CD1c-positive myeloid dendritic cell (primary cell): ENCODE measurements around the gene SYNGR2.
"Not testable (repeated sequence)": the region's sequence is repeated elsewhere in the genome, so short reads cannot be mapped to it uniquely, and the experiment has no call there.

Experiments used
- DNase-seq: peaks from one replicate; pipeline ENCODE4 v3.0.0-alpha.2; 2016; ENCODE audit errors: extremely low spot score

The SYNGR2 gene

GRCh38 chr17:78130090-78130436 is 38.3 kb upstream of the SYNGR2 start:
- DNase-seq, result no peak

DNA sequence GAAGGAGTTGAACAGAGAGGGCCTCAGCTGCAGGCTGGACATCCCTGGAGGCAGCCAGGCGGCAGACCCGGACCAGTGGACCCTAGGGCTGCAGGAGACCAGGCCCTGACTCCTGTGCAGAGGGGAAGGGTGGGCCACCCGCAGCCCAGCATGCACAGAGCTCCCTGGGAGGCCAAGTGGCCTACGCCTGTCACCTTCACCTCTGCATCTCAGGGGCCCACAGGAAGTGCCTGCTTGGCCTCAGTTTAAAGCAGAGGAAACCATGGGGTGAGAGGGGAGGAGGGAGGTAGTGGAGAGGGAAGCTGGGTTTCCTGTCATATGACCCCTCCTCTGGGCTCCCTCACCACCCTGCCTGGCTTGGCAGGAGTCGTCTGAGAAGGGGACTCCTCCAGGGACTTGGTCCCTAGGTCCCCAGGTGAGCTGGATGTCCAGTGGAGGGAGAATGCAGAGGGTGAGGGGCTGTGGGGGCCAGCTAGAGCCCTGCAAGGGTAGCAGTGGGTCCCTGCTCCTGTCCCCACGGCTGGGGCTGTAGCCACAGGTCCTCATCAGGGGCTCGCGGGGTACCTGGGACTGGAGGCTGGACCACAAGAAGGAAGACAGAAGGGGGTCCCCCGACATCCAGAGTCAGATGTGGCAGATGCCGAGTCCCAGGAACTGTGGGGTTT is 37.8 kb upstream of the SYNGR2 start, which contains the start of gene TMC8:
Gene TMC8 (plus strand): TSS at position 335 of the 665 bp plus-strand sequence. CDS start 818 bp downstream, outside the sequence.
- DNase-seq, result peak; percentile 53

- DNase-seq, result peak; percentile 66
These were observed 37.0 kb upstream of the SYNGR2 start for GRCh38 chr17:78131172-78132083.

DNA sequence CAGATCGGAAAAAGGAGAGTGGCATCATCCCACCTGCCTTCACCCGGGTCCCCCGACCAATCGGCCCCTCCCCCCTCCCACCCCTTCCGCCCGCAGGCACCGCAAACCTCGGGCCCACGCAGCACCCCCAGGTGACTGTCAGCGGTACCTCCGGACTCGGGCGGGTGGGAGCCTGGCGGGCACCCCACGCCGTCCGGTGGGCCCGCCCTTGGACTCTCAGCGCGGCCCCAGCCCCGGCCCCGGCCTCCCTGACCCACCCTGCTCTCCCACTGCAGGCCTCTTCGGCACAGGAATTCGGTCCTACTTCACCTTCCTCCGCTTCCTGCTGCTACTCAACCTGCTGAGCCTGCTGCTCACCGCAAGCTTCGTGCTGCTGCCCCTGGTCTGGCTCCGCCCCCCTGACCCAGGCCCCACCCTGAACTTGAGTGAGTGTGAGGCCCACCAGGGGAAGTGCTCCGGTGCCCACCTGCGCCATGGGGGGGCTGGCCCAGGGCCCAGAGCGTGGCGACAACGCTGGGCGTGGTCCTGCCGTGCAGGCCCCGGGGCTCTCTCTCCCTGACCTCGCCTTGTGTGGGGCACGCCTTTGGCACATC is 36.2 kb upstream of the SYNGR2 start:
- DNase-seq, result peak; percentile 41

- no peak for DNase-seq
These were observed 35.6 kb upstream of the SYNGR2 start for GRCh38 chr17:78132767-78133178.

- no peak for DNase-seq
These were observed 35.0 kb upstream of the SYNGR2 start for GRCh38 chr17:78133179-78133951.

DNA sequence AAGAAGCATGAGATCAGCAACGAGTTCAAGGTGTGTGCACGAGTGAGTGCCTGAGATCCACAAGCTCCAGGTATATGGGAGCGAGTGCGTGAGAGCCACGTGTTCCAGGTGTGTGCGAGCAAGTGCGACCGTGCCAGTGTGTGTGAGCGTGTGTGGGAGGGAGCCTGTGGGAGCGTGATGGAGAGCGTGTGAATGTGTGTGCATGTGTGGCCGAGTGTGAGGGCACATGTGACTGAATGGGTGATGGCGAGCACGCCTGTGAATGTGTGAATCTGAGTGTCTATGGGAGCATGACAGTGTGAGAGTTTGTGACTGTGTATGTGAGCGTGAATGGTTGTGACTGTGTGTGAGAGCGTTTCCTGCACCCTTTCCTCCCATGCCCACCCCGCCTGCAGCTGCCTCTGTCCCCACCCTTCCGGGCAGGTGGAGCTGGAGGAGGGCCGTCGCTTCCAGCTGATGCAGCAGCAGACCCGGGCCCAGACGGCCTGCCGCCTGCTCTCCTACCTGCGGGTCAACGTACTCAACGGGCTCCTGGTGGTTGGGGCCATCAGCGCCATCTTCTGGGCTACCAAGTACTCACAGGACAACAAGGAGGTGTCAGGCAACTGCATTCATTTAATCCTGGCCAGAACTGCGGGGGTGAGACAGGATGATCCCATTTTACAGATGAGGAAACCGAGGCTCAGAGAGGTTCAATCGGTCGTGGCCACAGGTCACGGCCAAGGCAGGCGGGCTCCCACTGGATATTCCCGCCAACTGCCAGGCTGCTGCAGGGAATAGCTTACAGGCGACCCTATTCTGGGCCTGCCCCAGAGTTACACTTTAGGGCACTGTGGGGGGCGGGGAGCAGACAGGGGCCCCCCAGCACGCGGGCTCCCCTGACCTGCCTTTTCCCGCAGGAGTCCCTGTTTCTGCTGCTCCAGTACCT is 34.1 kb upstream of the SYNGR2 start:
- DNase-seq, result peak; percentile 64

GRCh38 chr17:78134899-78135385 is 33.4 kb upstream of the SYNGR2 start:
- DNase-seq, result no peak

GRCh38 chr17:78135858-78136500 is 32.4 kb upstream of the SYNGR2 start:
- no peak for DNase-seq

DNA sequence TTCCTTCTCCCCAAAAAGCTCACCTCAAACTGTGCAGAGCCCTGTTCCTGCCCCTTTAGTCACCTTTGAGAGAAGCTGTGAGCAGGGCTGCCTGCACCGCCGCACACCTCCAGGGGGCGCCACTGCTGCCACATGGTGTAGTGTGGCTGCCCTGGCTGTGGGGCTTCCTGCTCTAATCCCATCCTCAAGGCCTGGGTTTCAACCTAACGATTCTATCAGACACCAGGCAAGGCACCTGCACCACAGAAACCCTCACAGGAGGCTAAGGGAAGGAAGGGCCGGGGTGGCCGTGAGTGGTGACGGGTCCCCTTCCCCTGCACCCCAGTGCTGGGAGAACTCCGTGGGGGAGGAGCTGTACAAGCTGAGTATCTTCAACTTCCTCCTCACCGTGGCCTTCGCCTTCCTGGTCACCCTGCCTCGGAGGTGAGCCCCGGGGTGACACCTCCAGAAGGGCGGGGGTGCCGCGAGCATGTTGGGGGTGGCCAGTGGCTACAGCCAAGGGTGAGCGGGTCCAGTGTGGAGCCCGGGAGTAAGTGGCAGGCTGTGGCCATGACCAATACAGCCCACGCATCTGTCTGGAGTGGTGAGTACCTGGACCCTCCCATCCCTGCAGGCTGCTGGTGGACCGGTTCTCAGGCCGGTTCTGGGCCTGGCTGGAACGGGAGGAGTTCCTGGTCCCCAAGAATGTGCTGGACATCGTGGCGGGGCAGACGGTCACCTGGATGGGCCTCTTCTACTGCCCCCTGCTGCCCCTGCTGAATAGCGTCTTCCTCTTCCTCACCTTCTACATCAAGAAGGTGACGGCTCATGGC is 30.8 kb upstream of the SYNGR2 start:
- peak; percentile 44 for DNase-seq

- peak; percentile 42 for DNase-seq
These were observed 29.9 kb upstream of the SYNGR2 start for GRCh38 chr17:78138204-78139060.

DNA sequence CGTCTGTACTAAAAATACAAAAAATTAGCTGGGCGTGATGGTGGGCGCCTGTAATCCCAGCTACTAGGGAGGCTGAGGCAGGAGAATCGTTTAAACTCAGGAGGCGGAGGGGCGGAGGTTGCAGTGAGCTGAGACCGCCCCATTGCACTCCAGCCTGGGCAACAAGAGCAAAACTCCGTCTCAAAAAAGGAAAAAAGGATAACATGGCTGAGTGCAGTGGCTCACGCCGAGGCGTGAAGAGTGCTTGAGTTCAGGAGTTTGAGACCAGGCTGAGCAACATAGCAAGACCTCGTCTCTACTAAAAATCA is 28.6 kb upstream of the SYNGR2 start:
- DNase-seq, result not testable (repeated sequence)

GRCh38 chr17:78140169-78141051 is 28.0 kb upstream of the SYNGR2 start:
- DNase-seq, result peak; percentile 97

DNA sequence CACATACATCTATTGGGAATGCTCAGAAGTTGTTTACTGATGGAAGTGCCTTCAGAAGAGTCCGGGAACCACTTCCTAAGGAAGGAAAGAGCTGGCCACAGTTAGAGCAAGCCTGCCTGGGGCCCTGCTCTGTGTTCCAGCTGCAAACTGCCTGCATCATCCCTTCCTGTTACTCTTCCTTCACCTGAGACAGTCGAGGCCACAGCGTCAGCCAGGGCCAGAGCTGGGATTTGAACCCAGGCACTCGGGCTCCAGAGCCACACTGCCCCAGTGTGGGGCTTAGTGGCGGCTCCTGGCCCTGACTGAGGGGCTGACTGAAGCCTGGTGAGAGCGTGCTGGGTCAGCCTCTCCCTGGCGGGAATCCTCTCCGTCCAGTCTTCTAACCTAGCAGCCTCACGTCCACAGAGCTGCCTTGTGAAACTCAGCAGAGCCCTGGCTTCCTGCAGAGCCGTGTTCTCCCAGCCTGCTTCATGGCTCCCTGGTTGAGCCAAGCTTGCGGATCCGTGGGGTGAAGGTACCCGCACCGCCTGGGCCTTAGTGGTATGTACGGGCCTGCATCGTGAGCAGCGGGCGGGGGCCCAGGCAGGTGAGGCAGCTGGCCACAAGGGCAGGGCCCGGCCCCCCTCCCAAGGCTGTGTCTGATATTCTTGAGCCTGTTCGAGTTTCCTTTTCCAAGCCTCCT is 26.8 kb upstream of the SYNGR2 start:
- no peak for DNase-seq

DNA sequence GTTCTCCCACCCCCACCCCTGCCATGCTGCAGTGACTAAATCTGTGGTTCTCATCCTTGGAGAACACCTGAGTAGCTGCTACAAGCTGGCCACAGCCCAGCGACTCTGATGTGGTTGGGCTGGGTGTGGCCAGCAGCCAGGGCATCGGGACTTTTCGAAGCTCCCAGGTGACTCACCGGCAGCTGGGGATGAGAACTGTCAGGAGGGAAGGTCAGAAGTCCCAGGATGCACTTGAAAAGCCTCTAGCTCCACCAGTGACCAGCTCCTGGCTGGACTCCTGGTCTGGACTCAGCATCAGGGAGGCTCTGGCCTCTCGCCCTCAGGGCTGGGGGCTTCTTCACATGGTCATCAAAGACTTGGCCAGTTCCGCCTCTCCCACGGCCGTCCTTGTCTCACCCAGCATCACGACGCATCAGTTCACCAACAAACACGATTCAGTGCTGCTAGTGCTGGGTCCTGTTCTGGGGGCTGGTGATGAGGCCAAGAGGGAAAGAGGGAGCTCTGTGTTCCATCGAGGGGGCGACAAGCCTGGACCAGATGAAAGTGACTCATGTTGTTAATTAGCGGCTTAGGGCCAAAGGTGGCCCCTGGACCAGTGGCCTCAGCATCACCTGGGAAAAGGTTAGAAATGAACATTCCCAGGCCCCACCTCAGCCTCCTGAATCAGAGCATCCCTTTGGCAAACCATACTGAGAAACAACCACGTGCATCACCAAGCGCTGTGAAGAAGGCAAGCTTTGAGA is 26.1 kb upstream of the SYNGR2 start:
- DNase-seq, result peak; percentile 45
